H9 (cell line): ENCODE results near the gene CFAP161. TPM values are rescaled to one million over a fixed set of nuclear protein-coding genes. Genes with fewer than 3 reads are reported as not detected.
A peak's percentile ranks its signal among the peaks of the same experiment; 100 is the strongest.

Source experiments
- DNase-seq: peaks from one replicate; pipeline ENCODE4 v3.0.0-alpha.2; 2017
- H2AFZ ChIP-seq: one replicate; pipeline ENCODE4 v1.6.1; 2013; ENCODE audit warnings: mild to moderate bottlenecking, low read length, control low read depth, moderate library complexity
- H2AK5ac ChIP-seq: 2 replicates; pipeline ENCODE4 v1.6.1; 2013; ENCODE audit warnings: low read length, control low read depth, mixed read lengths; ENCODE audit not compliant: insufficient read length
- H2BK120ac ChIP-seq: one replicate; pipeline ENCODE4 v1.6.1; 2013; ENCODE audit warnings: low read depth, mild to moderate bottlenecking, low read length, control low read depth, inconsistent platforms; ENCODE audit not compliant: poor library complexity, severe bottlenecking
- H2BK12ac ChIP-seq: 2 replicates; pipeline ENCODE4 v1.6.1; 2013; ENCODE audit warnings: low read length, control low read depth, mixed read lengths, low read depth; ENCODE audit not compliant: insufficient read length
- H2BK15ac ChIP-seq: 2 replicates; pipeline ENCODE4 v1.6.1; 2013; ENCODE audit warnings: low read depth, low read length, control low read depth
- H2BK20ac ChIP-seq: one replicate; pipeline ENCODE4 v1.6.1; 2013; ENCODE audit warnings: low read depth, mild to moderate bottlenecking, low read length, control low read depth, inconsistent platforms; ENCODE audit not compliant: poor library complexity, severe bottlenecking
- H2BK5ac ChIP-seq: 2 replicates; pipeline ENCODE4 v1.6.1; 2013; ENCODE audit warnings: low read length, control low read depth, mixed read lengths; ENCODE audit not compliant: insufficient read length
- H3K14ac ChIP-seq: 2 replicates; pipeline ENCODE4 v1.6.1; 2013; ENCODE audit warnings: low read length, control low read depth; ENCODE audit not compliant: insufficient read depth
- H3K18ac ChIP-seq: 2 replicates; pipeline ENCODE4 v1.6.1; 2013; ENCODE audit warnings: low read depth, mild to moderate bottlenecking, mixed read lengths, low read length, control low read depth; ENCODE audit not compliant: insufficient read length
- H3K23ac ChIP-seq: 2 replicates; pipeline ENCODE4 v1.6.1; 2013; ENCODE audit warnings: low read length, control low read depth, mixed read lengths, low read depth; ENCODE audit not compliant: insufficient read length
- H3K23me2 ChIP-seq: 2 replicates; pipeline ENCODE4 v1.6.1; 2013; ENCODE audit warnings: low read depth, mild to moderate bottlenecking, mixed read lengths, low read length, control low read depth; ENCODE audit not compliant: insufficient read length, poor library complexity, severe bottlenecking
- H3K27ac ChIP-seq: 2 replicates; pipeline ENCODE4 v1.5.1; 2013; ENCODE audit warnings: low read length, control low read depth, mixed read lengths, low read depth; ENCODE audit not compliant: insufficient read length
- H3K27me3 ChIP-seq: 2 replicates; pipeline ENCODE4 v1.6.1; 2013; ENCODE audit warnings: low read length, control low read depth, inconsistent platforms; ENCODE audit not compliant: insufficient read depth
- H3K4ac ChIP-seq: 2 replicates; pipeline ENCODE4 v1.6.1; 2013; ENCODE audit warnings: low read depth, mild to moderate bottlenecking, control low read depth, inconsistent platforms, low read length, moderate library complexity
- H3K4me1 ChIP-seq: 2 replicates; pipeline ENCODE4 v1.6.1; 2013; ENCODE audit warnings: low read length, control low read depth, inconsistent platforms; ENCODE audit not compliant: insufficient read depth
- H3K4me2 ChIP-seq: 2 replicates; pipeline ENCODE4 v1.6.1; 2013; ENCODE audit warnings: low read length, control low read depth, mixed read lengths; ENCODE audit not compliant: insufficient read length, insufficient read depth
- H3K56ac ChIP-seq: 2 replicates; pipeline ENCODE4 v1.6.1; 2013; ENCODE audit warnings: low read depth, mild to moderate bottlenecking, mixed read lengths, low read length, control low read depth; ENCODE audit not compliant: insufficient read length
- H3K79me1 ChIP-seq: 2 replicates; pipeline ENCODE4 v1.6.1; 2013; ENCODE audit warnings: low read depth, mild to moderate bottlenecking, moderate library complexity, low read length, control low read depth, inconsistent platforms; ENCODE audit not compliant: insufficient read depth, poor library complexity, severe bottlenecking
- H3K79me2 ChIP-seq: 2 replicates; pipeline ENCODE4 v1.6.1; 2013; ENCODE audit warnings: low read length, control low read depth, inconsistent platforms; ENCODE audit not compliant: insufficient read depth
- H3K9ac ChIP-seq: 2 replicates; pipeline ENCODE4 v1.6.1; 2013; ENCODE audit warnings: low read length, control low read depth, mixed read lengths; ENCODE audit not compliant: insufficient read length; ENCODE audit errors: extremely low read depth
- H3K9me3 ChIP-seq: one replicate; pipeline ENCODE4 v1.6.1; 2013; ENCODE audit warnings: low read depth, low read length, inconsistent platforms; ENCODE audit not compliant: control insufficient read depth
- H3T11ph ChIP-seq: one replicate; pipeline ENCODE4 v1.6.1; 2013; ENCODE audit warnings: mild to moderate bottlenecking, low read length, control low read depth, inconsistent platforms
- H4K20me1 ChIP-seq: one replicate; pipeline ENCODE4 v1.6.1; 2013; ENCODE audit not compliant: control insufficient read depth, insufficient read length, insufficient read depth
- H4K5ac ChIP-seq: 2 replicates; pipeline ENCODE4 v1.6.1; 2013; ENCODE audit warnings: low read depth, mild to moderate bottlenecking, mixed read lengths, low read length, control low read depth; ENCODE audit not compliant: insufficient read length
- H4K8ac ChIP-seq: replicated peaks from 2 replicates; pipeline ENCODE4 v1.6.1; 2013; ENCODE audit warnings: low read length, control low read depth, mixed read lengths, low read depth; ENCODE audit not compliant: insufficient read length
- H4K91ac ChIP-seq: 2 replicates; pipeline ENCODE4 v1.6.1; 2013; ENCODE audit warnings: low read depth, mild to moderate bottlenecking, moderate library complexity, mixed read lengths, low read length, control low read depth; ENCODE audit not compliant: insufficient read length
- H3K27ac Mint-ChIP-seq, 3 experiments: 2 replicates in 2 of 3; 3 replicates in 1 of 3; pipeline ENCODE4 v1.8.0; 2020 to 2021; ENCODE audit warnings: mixed read lengths in 3 of 3, mild to moderate bottlenecking in 1 of 3, moderate library complexity in 1 of 3
- H3K27me3 Mint-ChIP-seq: 2 replicates; pipeline ENCODE4 v1.8.0; 2021; ENCODE audit warnings: low read depth, mild to moderate bottlenecking, moderate library complexity, mixed read lengths
- H3K36me3 Mint-ChIP-seq, 3 experiments: 2 replicates in 2 of 3; 3 replicates in 1 of 3; pipeline ENCODE4 v1.8.0; 2020 to 2021; ENCODE audit warnings: low read depth in 3 of 3, mixed read lengths in 3 of 3; ENCODE audit not compliant: insufficient read depth in 1 of 3
- H3K4me1 Mint-ChIP-seq, 2 experiments: 2 replicates each; pipeline ENCODE4 v1.8.0; 2020; ENCODE audit warnings: mixed read lengths in 2 of 2
- H3K4me3 Mint-ChIP-seq, 2 experiments: 2 replicates in 1 of 2; 3 replicates in 1 of 2; pipeline ENCODE4 v1.8.0; 2020 to 2021; ENCODE audit warnings: mild to moderate bottlenecking in 2 of 2, mixed read lengths in 2 of 2, moderate library complexity in 1 of 2
- H3K9me3 Mint-ChIP-seq, 2 experiments: 2 replicates in 1 of 2; 3 replicates in 1 of 2; pipeline ENCODE4 v1.8.0; 2020; ENCODE audit warnings: mild to moderate bottlenecking in 2 of 2, mixed read lengths in 2 of 2, moderate library complexity in 1 of 2
- WGBS: extraction: QIAGEN DNeasy Blood & Tissue Kit; methylation state at CpG from one replicate; pipeline ENCODE4 v1.1.7; 2013; ENCODE audit warnings: missing lambda C conversion rate, low lambda C conversion rate, mixed read lengths; ENCODE audit not compliant: insufficient read length; ENCODE audit errors: extremely low coverage; 5-methylcytosine and 5-hydroxymethylcytosine counted together
- total RNA-seq: library from RNA; stranded (reverse); gene quantifications from 2 replicates; pipeline ENCODE4 v1.2.1, GENCODE V29; 2021
- TF ChIP-seq, protein P1 (sequence below): fragments of 200-600 bp; sonication (generic); conservative IDR thresholded peaks from 3 replicates; pipeline ENCODE4 v1.8.0; 2021; ENCODE audit warnings: antibody characterized with exemption, mild to moderate bottlenecking

The CFAP161 gene
- total RNA-seq, 1 experiment from 2014 or later = 0.24 TPM

- Mint-ChIP-seq H3K4me1 (peaks cover 0 to 18% of the 10 kb centered on the region in 2 experiments; a peak in 3 of 4 replicates), H3K4me3 (no peak overlapping the region), H3K27me3 (peaks cover 21% of the 10 kb centered on the region), H3K27ac (no peak overlapping the region), H3K36me3 (no peaks in the 10 kb centered on the region), H3K9me3 (no peaks in the 10 kb centered on the region)
- TF ChIP-seq, protein P1, sequence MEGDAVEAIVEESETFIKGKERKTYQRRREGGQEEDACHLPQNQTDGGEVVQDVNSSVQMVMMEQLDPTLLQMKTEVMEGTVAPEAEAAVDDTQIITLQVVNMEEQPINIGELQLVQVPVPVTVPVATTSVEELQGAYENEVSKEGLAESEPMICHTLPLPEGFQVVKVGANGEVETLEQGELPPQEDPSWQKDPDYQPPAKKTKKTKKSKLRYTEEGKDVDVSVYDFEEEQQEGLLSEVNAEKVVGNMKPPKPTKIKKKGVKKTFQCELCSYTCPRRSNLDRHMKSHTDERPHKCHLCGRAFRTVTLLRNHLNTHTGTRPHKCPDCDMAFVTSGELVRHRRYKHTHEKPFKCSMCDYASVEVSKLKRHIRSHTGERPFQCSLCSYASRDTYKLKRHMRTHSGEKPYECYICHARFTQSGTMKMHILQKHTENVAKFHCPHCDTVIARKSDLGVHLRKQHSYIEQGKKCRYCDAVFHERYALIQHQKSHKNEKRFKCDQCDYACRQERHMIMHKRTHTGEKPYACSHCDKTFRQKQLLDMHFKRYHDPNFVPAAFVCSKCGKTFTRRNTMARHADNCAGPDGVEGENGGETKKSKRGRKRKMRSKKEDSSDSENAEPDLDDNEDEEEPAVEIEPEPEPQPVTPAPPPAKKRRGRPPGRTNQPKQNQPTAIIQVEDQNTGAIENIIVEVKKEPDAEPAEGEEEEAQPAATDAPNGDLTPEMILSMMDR = peak; percentile 38; the same call in 2 of the 3 replicates
- Histone ChIP-seq H2BK15ac (no peak overlapping the region), H4K20me1 (no peaks in the 10 kb centered on the region), H3K9ac (no peak overlapping the region), H3K14ac (no peak overlapping the region), H2BK120ac (no peak overlapping the region), H4K5ac (no peak overlapping the region), H3K23me2 (no peaks in the 10 kb centered on the region), H2BK5ac (no peak overlapping the region), H3K23ac (no peak overlapping the region), H3K4ac (no peak overlapping the region), H2BK20ac (no peak overlapping the region), H3K56ac (no peak overlapping the region), H3K27me3 (no peaks in the 10 kb centered on the region), H2BK12ac (no peak overlapping the region), H3T11ph (no peak overlapping the region), H4K8ac (no peak overlapping the region), H3K9me3 (no peaks in the 10 kb centered on the region), H3K4me2 (no peak overlapping the region), H4K91ac (no peak overlapping the region), H3K27ac (no peak overlapping the region), H3K79me1 (no peaks in the 10 kb centered on the region), H3K4me1 (no peaks in the 10 kb centered on the region), H2AFZ (no peak overlapping the region), H3K18ac (no peak overlapping the region), H3K79me2 (no peaks in the 10 kb centered on the region), H2AK5ac (no peak overlapping the region)
- peak; percentile 44 for DNase-seq
- WGBS = no CpG with 5 or more reads among the region's 13 CpGs
These were observed 48.8 kb downstream of the CFAP161 start for GRCh38 chr15:81182756-81183438.
